ENCODE data around the gene DAZAP1. TPM values are rescaled to one million over a fixed set of nuclear protein-coding genes. Genes with fewer than 3 reads are reported as not detected.
A peak's percentile ranks its signal among the peaks of the same experiment; 100 is the strongest.

The DAZAP1 gene
- total RNA-seq, 1 donor: 40.9 TPM

DNA sequence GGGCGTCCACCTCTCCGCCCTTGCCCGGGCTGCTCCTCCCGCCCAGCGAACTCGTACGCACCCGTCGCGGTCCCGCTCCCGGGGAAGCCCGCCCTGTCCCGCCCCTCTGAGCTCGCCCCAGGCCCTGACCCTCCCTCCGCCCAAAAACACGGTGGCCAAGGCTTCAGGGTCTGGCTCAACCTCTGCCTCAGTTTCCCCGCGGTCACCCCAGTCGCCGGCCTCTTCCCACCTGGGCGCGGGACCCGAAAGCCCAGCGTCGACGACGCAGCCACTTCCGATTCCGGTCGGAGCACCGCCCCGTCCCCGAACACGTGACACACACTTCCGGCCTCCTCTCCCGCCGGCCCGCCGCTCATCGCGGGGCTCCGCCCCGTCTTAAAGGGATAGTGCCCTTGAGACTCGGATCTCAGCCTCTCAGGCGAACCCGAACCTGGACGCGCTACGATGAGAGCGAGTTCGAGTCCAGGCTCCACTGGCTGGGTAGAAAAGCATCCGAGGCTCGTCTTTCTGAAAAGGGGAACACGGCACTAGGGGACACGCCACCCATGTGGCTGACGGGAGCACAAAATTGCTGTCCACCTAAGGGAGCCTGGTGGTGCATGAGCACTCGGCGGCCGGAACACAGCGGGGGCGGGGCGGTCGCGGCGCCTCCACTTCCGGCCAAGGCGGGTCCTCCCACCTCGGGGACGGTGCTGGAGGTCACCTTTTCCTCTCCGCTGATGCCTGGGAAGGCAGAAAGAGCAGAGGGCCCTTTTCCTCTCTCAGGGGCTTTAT is 71.7 kb downstream of the DAZAP1 start, which contains the start of gene C19orf25:
TSS of gene C19orf25 (minus strand) at position 282 of the 774 bp plus-strand sequence. CDS start 312 bp downstream, outside the sequence.
- DNase-seq (ENCODE audit: insufficient read length, low spot score, missing footprints): peak; percentile 100
- peak within 1 kb of the TSS; percentile 86 for H3K4me3 ChIP-seq (ENCODE audit: insufficient read depth, low read length)
- peaks cover 21% of the 10 kb centered on the region for H3K79me2 ChIP-seq (ENCODE audit: insufficient read depth, low read length)
- H3K27me3 ChIP-seq (ENCODE audit: insufficient read depth, low read length): no peaks in the 10 kb centered on the region
- TF ChIP-seq, protein P1, sequence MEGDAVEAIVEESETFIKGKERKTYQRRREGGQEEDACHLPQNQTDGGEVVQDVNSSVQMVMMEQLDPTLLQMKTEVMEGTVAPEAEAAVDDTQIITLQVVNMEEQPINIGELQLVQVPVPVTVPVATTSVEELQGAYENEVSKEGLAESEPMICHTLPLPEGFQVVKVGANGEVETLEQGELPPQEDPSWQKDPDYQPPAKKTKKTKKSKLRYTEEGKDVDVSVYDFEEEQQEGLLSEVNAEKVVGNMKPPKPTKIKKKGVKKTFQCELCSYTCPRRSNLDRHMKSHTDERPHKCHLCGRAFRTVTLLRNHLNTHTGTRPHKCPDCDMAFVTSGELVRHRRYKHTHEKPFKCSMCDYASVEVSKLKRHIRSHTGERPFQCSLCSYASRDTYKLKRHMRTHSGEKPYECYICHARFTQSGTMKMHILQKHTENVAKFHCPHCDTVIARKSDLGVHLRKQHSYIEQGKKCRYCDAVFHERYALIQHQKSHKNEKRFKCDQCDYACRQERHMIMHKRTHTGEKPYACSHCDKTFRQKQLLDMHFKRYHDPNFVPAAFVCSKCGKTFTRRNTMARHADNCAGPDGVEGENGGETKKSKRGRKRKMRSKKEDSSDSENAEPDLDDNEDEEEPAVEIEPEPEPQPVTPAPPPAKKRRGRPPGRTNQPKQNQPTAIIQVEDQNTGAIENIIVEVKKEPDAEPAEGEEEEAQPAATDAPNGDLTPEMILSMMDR (IDR thresholded peaks at IDR 0.05; ENCODE audit: extremely low read depth, low read depth, low read length): no peak
- H2AFZ ChIP-seq (ENCODE audit: low read length): peak within 1 kb of the TSS; percentile 98
- H3K9me3 ChIP-seq (ENCODE audit: low read depth, low read length): no peaks in the 10 kb centered on the region
- peak within 1 kb of the TSS; percentile 93 for H3K4me2 ChIP-seq (ENCODE audit: insufficient read depth, low read length)
- H3K27ac ChIP-seq (ENCODE audit: low read depth, low read length): peak within 1 kb of the TSS; percentile 36
- peaks cover 8% of the 10 kb centered on the region for H3K4me1 ChIP-seq (ENCODE audit: insufficient read depth, low read length)
- peaks cover 4% of the 10 kb centered on the region for H3K36me3 ChIP-seq (ENCODE audit: insufficient read depth, low read length)
- peaks cover 27% of the 10 kb centered on the region for H4K20me1 ChIP-seq (ENCODE audit: insufficient read depth, low read length)

DNA sequence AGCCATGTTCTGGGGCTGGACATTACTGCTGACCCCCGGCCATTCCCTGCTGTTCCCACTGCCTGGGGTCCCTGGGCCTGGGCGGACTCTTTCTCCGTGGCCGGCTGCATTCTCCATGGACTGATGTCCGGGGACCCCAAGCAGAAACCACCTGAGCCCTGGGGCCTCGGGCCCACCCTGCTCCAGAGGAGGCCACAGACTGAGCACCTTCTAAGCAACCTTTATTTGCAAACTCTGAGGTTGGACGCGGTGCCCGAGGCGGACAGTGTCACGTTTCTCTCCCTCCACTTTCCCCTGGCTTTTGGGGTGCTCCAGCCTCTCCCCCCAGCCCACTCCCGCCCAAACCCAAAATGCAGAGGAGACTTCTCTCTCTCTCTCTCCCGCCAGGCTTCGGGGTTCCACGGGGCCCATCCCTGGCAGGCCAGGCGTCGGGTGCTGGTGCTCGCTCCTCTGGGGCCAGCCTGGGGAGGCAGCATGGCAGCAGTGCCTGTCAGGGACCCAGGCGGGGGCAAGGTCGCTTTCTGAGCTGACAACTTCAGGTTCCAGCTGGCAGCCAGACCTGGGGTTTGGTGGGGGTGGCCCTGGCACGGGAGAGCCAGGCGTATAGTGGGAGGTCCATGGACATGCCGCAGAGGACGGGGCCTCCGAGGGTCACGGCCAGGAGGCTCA is 74.0 kb downstream of the DAZAP1 start:
- peaks cover 10% of the 10 kb centered on the region for H4K20me1 ChIP-seq (ENCODE audit: insufficient read depth, low read length)
- H3K36me3 ChIP-seq (ENCODE audit: insufficient read depth, low read length): peaks cover 4% of the 10 kb centered on the region
- DNase-seq (ENCODE audit: insufficient read length, low spot score, missing footprints): peak; percentile 85

DNA sequence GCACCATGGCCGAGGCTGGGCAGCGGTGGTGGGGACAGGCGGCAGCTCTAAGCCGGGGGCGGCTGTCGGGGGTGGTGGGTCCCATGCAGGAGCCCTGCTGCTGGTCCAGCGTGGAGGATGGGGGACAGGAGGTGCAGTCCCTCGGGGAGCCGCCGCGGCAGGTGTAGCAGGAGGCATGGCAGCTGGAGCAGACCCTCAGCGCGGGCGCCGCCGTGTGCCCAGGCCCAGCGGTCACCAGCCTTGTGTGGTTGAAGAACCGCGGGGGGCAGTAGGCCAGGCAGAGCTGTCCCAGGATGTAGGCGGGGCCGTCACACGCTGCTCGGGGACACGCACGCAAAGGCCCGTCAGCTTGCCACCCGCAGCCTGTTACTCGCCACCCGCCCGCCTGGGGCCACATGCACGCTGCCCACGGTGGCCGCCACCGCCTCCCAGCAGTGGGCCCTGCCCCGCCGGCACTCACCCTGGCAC is 74.5 kb downstream of the DAZAP1 start:
- DNase-seq (ENCODE audit: insufficient read length, low spot score, missing footprints): no peak
- Histone ChIP-seq H3K36me3 (ENCODE audit: insufficient read depth, low read length) (peaks cover 4% of the 10 kb centered on the region), H3K79me2 (ENCODE audit: insufficient read depth, low read length) (peaks cover 16% of the 10 kb centered on the region), H3K4me2 (ENCODE audit: insufficient read depth, low read length) (no peak overlapping the region), H3K27me3 (ENCODE audit: insufficient read depth, low read length) (no peaks in the 10 kb centered on the region), H3K4me1 (ENCODE audit: insufficient read depth, low read length) (peaks cover 8% of the 10 kb centered on the region), H3K27ac (ENCODE audit: low read depth, low read length) (no peak overlapping the region), H3K4me3 (ENCODE audit: insufficient read depth, low read length) (no peak overlapping the region), H3K9me3 (ENCODE audit: low read depth, low read length) (no peaks in the 10 kb centered on the region), H2AFZ (ENCODE audit: low read length) (no peak overlapping the region), H4K20me1 (ENCODE audit: insufficient read depth, low read length) (peaks cover 6% of the 10 kb centered on the region)
- TF ChIP-seq, protein P1 (IDR thresholded peaks at IDR 0.05; ENCODE audit: extremely low read depth, low read depth, low read length): no peak

More for the DNA sequence above, 74.0 kb downstream of the DAZAP1 start:
- Histone ChIP-seq H3K79me2 (ENCODE audit: insufficient read depth, low read length) (peaks cover 20% of the 10 kb centered on the region), H3K27me3 (ENCODE audit: insufficient read depth, low read length) (no peaks in the 10 kb centered on the region), H3K4me1 (ENCODE audit: insufficient read depth, low read length) (peaks cover 8% of the 10 kb centered on the region), H2AFZ (ENCODE audit: low read length) (no peak overlapping the region), H3K9me3 (ENCODE audit: low read depth, low read length) (no peaks in the 10 kb centered on the region), H3K4me2 (ENCODE audit: insufficient read depth, low read length) (no peak overlapping the region), H3K4me3 (ENCODE audit: insufficient read depth, low read length) (no peak overlapping the region), H3K27ac (ENCODE audit: low read depth, low read length) (no peak overlapping the region)
- TF ChIP-seq, protein P1 (IDR thresholded peaks at IDR 0.05; ENCODE audit: extremely low read depth, low read depth, low read length): no peak

Measured in osteoblast (primary cell).